Suppressor macrophage treated with lipopolysaccharide for 1 hour (primary cell): Measurements from ENCODE around the gene PIP4K2C.
"Not testable (repeated sequence)": the region's sequence is repeated elsewhere in the genome, so short reads cannot be mapped to it uniquely, and the experiment has no call there.

ENCODE experiments used
- DNase-seq, 3 donors: peaks; one replicate each; pipeline ENCODE4 v3.0.0-alpha.2; 2020 to 2022

Gene PIP4K2C

GRCh38 chr12:57611108-57611826 is 20.3 kb downstream of the PIP4K2C start, which contains the start of gene ARHGEF25:
ARHGEF25 (plus strand) TSS chr12:57611435; CDS start chr12:57611895, 460 bp downstream.
- peak in 1 of 3 donors; percentile 35 for DNase-seq

GRCh38 chr12:57611827-57612710 is 21.1 kb downstream of the PIP4K2C start:
- no peak for DNase-seq

GRCh38 chr12:57612711-57613426 is 21.9 kb downstream of the PIP4K2C start:
- DNase-seq, result no peak

GRCh38 chr12:57613427-57614109 is 22.6 kb downstream of the PIP4K2C start:
- DNase-seq, result no peak

GRCh38 chr12:57614178-57614947 is 23.4 kb downstream of the PIP4K2C start:
- peak in 2 of 3 donors; percentile 38 to 42 for DNase-seq

- DNase-seq, result no peak
Observed at GRCh38 chr12:57614948-57615500, 24.0 kb downstream of the PIP4K2C start.

GRCh38 chr12:57615637-57616036 is 24.6 kb downstream of the PIP4K2C start:
- no peak for DNase-seq

- DNase-seq, result peak in 2 of 3 donors; percentile 33 to 49
Observed at GRCh38 chr12:57616383-57617101, 25.6 kb downstream of the PIP4K2C start.

- no peak for DNase-seq
Observed at GRCh38 chr12:57617942-57618341, 26.9 kb downstream of the PIP4K2C start.

- not testable (repeated sequence) for DNase-seq
Observed at GRCh38 chr12:57618431-57618830, 27.4 kb downstream of the PIP4K2C start.

GRCh38 chr12:57618966-57619433 is 28.0 kb downstream of the PIP4K2C start:
- DNase-seq, result no peak

GRCh38 chr12:57619434-57620244 is 28.6 kb downstream of the PIP4K2C start:
- DNase-seq, result peak in 1 of 3 donors; percentile 47

- DNase-seq, result no peak
Observed at GRCh38 chr12:57620245-57620935, 29.4 kb downstream of the PIP4K2C start.

GRCh38 chr12:57620936-57621496 is 30.0 kb downstream of the PIP4K2C start:
- peak; percentile 54 to 72 (median 58) for DNase-seq

GRCh38 chr12:57621497-57622292 is 30.7 kb downstream of the PIP4K2C start:
- peak; percentile 48 to 78 (median 59) for DNase-seq

- no peak for DNase-seq
Observed at GRCh38 chr12:57622293-57623245, 31.6 kb downstream of the PIP4K2C start.
